NCI-H2029 treated with DMSO at 0.1 percent for 48 hours (cell line): Measurements from ENCODE around the gene ADM2.
"Not testable (repeated sequence)": the region's sequence is repeated elsewhere in the genome, so short reads cannot be mapped to it uniquely, and the experiment has no call there.

Experiments
- DNase-seq: peaks from one replicate; lab custom pipeline; 2025; lab: John Stamatoyannopoulos, UW

ADM2 gene

GRCh38 chr22:50506611-50507420 lies 25.5 kb downstream of the ADM2 start:
- DNase-seq = no peak

- no peak for DNase-seq
These were observed 26.2 kb downstream of the ADM2 start, which contains the start of gene LMF2 for GRCh38 chr22:50507421-50507990. Gene LMF2 (minus strand): TSS chr22:50507702. CDS start chr22:50507675, 27 bp downstream.

- peak; percentile 37 for DNase-seq
These were observed 26.9 kb downstream of the ADM2 start, which contains the start of gene NCAPH2 for GRCh38 chr22:50507991-50508884. Gene NCAPH2 (plus strand): TSS chr22:50508224. CDS start chr22:50508338, 114 bp downstream.

GRCh38 chr22:50508897-50509296 lies 27.6 kb downstream of the ADM2 start:
- DNase-seq = no peak

GRCh38 chr22:50513175-50513574 lies 31.8 kb downstream of the ADM2 start:
- no peak for DNase-seq

- DNase-seq = no peak
These were observed 34.7 kb downstream of the ADM2 start for GRCh38 chr22:50516068-50516467.

- no peak for DNase-seq
These were observed 35.5 kb downstream of the ADM2 start for GRCh38 chr22:50516891-50517290.

- no peak for DNase-seq
These were observed 36.3 kb downstream of the ADM2 start for GRCh38 chr22:50517495-50518260.

GRCh38 chr22:50518606-50519005 lies 37.3 kb downstream of the ADM2 start:
- DNase-seq = no peak

- no peak for DNase-seq
These were observed 37.8 kb downstream of the ADM2 start for GRCh38 chr22:50519151-50519550.

- DNase-seq = not testable (repeated sequence)
These were observed 38.8 kb downstream of the ADM2 start for GRCh38 chr22:50520184-50520583.

GRCh38 chr22:50520826-50521453 lies 39.6 kb downstream of the ADM2 start:
- DNase-seq = no peak

- DNase-seq = no peak
These were observed 40.4 kb downstream of the ADM2 start for GRCh38 chr22:50521710-50522109.

- no peak for DNase-seq
These were observed 41.0 kb downstream of the ADM2 start for GRCh38 chr22:50522208-50522805.

GRCh38 chr22:50522806-50523438 lies 41.6 kb downstream of the ADM2 start:
- DNase-seq = no peak

- no peak for DNase-seq
These were observed 42.1 kb downstream of the ADM2 start for GRCh38 chr22:50523458-50523805.

- DNase-seq = no peak
These were observed 42.7 kb downstream of the ADM2 start for GRCh38 chr22:50523806-50524675.

- DNase-seq = no peak
These were observed 43.3 kb downstream of the ADM2 start for GRCh38 chr22:50524676-50525103.

- peak; percentile 53 for DNase-seq
These were observed 43.9 kb downstream of the ADM2 start, which contains the start of gene SCO2 for GRCh38 chr22:50525104-50525857. Gene SCO2 (minus strand): TSS chr22:50525598. CDS start chr22:50524411, 1,187 bp downstream.
